Glomerular endothelial cell (primary cell): ENCODE data around the gene MCRIP1. TPM values are rescaled to one million over a fixed set of nuclear protein-coding genes. Genes with fewer than 3 reads are reported as not detected.

Experiments
- DNase-seq: peaks from one replicate; pipeline ENCODE4 v3.0.0-alpha.2; 2011; ENCODE audit warnings: low read depth, low spot score; ENCODE audit errors: extremely low read depth
- total RNA-seq: library from RNA; depleted of rRNA; stranded (reverse); fragments of >200 nt; gene quantifications from 2 replicates; pipeline ENCODE4 v1.2.3, GENCODE V29; 2015

The MCRIP1 gene
- total RNA-seq, 1 donor from 2014 or later: 148 TPM

- no peak for DNase-seq
Measured at GRCh38 chr17:81863123-81863675, 30.1 kb upstream of the MCRIP1 start.

- DNase-seq: peak; percentile 100
Measured at GRCh38 chr17:81860756-81861568, 27.9 kb upstream of the MCRIP1 start.

DNA sequence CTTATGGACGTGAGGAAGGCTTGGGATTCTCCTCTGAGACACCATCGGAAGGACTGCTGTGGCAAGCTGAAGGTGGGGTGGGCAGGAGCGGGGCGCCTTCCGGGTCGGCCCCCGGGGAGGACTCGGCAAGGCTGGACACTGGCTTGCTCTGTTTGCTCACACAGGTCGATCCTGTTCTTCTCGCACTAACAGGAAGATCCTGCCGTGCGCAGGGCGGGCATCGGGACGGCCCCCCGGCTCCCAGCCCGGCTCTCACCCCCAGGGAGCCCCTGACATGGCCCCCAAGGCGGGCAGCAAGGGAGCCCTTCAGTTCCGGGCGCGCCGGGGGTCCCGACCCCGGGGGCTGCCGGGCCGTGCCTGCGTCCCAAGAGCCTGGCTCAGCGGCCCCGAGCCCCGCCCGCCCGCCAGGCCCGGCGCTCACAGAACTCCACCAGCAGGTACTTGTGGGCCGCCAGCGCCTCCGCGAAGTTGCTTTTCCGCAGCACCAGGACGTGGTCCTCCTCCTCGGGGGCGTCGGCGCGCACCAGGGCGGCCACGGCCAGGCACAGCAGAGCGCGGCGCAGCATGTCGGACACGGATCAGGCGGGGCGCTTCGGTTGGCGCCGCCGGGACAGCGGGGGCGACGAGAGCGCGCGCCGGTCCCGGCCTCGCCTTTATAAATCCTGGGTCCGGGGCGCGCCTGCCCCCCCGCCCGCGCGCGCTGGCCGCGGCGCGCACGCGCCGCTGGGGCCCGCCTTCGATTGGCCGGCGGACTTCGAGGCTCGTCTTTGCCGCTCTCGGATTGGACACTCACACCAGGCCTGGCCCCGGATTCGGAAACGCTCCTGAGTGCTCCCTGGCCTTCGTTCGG is 27.0 kb upstream of the MCRIP1 start, which contains the start of gene P4HB:
Gene P4HB, minus strand, starts transcription at position 630 of the 850 bp plus-strand sequence. Its CDS starts 64 bp downstream, at position 566.
- no peak for DNase-seq

- no peak for DNase-seq
Measured at GRCh38 chr17:81858967-81859905, 26.1 kb upstream of the MCRIP1 start.

DNA sequence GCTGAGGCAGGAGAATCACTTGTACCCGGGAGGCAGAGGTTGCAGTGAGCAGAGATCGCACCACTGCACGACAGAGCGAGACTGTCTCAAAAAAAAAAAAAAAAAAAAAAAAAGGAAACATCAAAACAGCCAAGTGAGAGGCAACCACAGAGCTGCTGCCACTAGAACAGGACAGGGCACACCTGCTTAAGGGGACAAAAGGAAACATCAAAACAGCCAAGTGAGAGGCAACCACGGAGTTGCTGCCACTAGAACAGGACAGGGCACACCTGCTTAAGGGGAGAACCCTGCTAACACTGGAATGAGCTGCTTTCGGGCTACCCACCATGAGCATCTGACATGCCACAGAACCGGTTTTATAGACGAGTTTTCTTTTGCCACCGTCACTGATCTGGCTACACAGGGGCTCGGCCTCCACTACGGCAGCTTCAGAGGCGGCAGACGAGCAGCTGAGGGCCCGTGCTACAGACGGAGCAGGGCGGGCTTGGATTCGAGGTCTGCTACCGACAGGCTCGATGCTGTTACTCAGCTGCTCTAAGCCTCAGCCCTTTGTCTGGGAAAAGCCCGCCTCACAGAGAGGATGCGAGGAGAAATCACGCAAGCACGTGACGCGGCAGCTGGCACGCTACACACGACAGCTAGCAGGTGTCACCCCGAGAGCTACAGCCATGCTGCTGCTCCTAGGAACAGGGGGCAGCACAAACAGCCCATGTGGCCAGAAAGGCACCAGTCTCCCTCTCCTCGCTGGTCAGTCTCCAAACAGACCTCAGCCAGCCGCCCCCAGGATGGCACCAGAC is 25.3 kb upstream of the MCRIP1 start:
- no peak for DNase-seq

GRCh38 chr17:81854974-81855774 is 22.1 kb upstream of the MCRIP1 start:
- no peak for DNase-seq

DNA sequence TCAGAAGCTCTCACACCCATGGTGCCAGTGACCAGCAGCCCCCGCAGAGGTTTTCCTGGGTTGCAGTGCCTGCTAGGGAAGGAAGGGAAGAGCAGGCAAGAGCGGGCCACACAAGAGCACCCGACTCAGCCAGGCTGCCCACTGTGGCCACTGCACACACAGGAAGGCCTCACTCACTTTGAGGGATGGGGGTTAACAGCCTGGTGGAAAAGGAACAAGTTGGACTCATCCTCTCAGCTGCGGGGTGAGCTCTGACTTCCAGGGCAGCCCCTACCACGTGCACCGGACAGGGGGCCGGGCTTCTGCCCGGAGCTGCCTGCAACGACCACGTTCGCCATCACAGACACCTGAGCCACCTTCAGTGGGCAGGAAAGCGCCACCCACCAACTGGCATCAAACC is 19.1 kb upstream of the MCRIP1 start:
- DNase-seq: no peak

GRCh38 chr17:81851423-81851822 is 18.3 kb upstream of the MCRIP1 start:
- DNase-seq: no peak

- DNase-seq: no peak
Measured at GRCh38 chr17:81849457-81849856, 16.4 kb upstream of the MCRIP1 start.

DNA sequence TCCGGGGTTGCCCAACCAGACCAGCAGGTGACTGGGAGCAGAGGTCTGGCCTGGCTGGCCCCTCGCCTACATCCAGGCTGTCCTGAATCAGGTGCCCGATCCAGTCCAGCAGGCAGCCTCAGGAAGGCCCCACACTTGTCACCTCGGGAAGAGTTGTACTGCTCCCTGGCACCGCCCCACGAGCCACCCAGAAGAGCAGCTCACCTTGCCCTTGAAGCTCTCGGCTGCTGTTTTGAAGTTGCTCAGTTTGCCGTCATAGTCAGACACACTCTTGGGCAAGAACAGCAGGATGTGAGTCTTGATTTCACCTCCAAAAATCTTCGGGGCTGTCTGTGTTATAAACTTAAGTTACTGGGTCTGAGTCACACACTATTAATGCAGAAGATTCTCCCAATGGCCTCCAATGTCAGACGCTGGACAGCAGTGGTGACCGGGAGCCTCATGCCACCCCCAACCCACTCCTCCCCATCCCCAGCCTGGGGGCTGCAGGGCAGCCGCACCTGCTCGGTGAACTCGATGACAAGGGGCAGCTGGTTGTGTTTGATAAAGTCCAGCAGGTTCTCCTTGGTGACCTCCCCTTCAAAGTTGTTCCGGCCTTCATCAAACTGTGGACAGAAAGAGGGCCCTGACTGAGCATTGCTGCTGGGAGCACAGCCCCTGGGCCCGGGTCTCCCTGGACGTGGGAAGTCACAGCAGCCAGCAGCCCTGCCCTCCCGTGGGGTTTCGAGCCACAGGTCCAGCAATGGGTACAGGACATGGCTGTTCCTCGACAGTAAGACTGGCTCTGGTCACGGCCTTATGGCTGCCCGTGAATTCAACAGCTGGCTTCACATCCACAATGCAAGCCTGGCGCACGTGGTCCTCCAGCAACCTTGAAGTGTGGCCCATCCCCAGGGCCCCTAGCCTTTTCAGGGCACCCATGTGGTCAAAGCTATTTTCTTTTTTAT is 13.9 kb upstream of the MCRIP1 start:
- no peak for DNase-seq

GRCh38 chr17:81845881-81846742 is 13.0 kb upstream of the MCRIP1 start:
- no peak for DNase-seq

DNA sequence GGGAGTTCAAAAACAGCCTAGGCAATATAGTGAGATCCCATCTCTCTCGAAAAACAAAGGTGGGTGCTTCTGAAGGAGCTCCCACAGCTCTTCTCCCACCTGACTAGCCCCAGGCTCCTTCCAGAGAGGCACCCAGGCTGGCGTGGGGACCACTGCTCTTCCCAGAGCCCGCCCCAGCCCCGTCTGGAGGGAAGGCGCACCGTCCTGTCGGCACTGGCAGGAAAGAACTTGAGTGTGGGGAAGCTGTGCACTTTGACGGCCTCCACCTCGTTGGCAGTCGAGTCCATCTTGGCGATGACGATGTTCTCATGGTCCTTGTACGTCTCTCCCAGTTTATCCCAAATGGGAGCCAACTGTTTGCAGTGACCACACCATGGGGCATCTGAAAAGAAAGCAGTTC is 12.3 kb upstream of the MCRIP1 start:
- no peak for DNase-seq

- no peak for DNase-seq
Measured at GRCh38 chr17:81844887-81845286, 11.8 kb upstream of the MCRIP1 start.

- DNase-seq: no peak
Measured at GRCh38 chr17:81844327-81844851, 11.3 kb upstream of the MCRIP1 start.

DNA sequence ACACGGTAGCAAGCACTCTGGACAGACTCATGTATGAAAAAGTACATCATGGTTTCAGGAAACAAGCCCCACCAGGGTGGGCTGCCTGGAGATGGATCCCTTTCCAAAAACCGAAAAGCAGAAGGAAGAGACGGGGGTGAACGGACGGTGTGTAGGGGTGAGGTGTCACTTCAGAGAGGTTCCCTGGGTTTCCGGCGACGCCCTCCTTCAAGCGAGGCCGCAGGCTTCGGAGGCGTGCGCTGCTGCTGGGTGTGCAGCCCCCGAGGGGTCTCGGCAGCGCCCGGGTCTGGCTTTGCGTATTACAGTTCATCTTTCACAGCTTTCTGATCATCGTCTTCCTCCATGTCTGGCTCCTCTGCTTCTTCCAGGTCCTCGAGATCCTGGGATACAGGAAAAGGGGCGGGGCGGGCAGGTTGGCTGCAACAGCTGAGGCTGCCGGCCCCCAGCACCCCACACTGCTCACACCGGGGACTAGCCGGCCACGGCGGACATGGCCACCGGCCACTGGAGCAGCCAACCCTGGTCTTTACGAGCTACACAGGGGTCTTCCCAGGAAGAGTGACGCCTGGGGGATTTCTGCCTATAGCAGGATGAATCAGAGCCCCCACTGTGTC is 10.7 kb upstream of the MCRIP1 start:
- no peak for DNase-seq
